ENCODE results near the gene INS.

The INS gene

GRCh38 chr11:2160736-2161259 is at the start of gene INS:
INS (minus strand) TSS chr11:2161209; CDS start chr11:2160971, 238 bp downstream.
- no peak for DNase-seq

- no peak for DNase-seq
Measured at GRCh38 chr11:2210366-2211112, 49.5 kb upstream of the INS start.

DNA sequence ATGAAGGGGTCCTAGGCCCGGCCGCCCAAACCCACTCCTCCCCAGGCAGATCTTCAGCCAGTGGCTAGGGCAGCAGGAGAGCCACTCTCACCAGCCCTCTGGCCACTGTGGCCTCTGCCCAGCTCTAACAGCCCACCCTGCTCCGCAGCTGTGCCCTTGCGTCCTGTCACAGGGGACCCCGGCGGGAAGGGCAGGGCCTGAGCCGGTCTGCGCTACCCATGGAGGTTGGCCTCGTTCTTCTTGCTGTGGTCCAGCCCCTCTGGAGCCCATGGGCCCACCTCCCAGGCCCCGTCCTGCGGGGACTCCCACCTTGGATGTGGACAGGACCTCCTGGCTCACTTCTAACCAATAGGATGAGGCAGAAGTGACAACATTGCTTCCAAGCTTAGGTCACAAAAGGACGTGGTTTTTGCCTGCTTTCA is 48.9 kb upstream of the INS start:
- no peak for DNase-seq

DNA sequence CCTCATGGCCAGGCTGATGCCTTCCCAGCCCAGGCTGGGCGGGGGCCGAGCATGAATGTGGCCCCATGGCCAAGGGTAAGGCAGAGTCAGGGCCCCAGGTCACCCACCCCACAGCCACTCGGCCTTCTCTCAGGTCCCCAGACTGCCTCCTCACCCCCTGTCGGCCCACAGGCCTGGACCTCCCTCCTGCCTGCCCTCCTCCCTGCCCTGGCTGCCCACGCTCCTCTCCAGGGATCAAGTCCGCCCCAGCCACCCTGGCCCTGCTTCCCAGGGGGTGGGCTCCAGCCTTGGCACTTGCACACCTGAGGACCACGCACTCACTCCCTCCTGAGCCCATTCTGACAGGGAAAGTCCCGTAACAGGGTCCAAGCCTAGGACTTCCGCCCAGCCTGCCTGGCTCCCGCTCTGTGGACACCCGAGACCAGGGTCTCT is 48.4 kb upstream of the INS start:
- no peak for DNase-seq

DNA sequence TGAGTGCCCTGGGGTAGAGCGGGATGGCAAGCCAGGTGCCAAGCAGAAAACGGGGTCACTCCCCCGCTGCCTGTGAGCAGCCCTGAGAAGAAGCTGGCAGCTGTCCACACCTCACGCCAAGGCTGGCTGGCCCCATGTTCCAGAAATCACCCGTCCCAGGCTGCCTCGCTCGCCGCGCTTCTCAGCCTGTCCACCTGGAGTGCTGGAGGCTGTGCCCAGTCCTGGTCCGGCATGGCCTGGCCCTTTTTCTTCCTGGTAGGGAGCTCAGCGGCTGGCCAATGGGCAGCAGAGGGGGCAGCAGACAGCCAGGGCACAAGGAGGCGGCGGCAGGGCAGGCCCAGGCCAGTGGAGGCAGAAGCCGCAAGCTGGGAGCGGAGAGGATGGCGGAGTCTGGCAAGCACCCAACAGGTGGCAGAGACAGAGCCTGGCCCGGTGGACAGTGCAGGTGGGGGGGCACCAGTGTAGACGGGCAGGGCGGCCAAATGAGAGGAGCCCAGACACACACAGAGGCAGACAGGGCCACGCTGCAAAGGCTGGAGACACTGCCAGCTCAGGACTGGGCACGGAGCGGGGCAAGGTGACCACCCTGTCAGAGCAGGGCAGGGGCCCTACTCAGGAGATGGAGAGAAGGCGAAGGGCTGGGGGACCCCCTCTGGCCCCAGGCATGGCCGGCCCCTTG is 47.8 kb upstream of the INS start:
- DNase-seq = no peak

- no peak for DNase-seq
Measured at GRCh38 chr11:2207773-2208621, 47.0 kb upstream of the INS start.

DNA sequence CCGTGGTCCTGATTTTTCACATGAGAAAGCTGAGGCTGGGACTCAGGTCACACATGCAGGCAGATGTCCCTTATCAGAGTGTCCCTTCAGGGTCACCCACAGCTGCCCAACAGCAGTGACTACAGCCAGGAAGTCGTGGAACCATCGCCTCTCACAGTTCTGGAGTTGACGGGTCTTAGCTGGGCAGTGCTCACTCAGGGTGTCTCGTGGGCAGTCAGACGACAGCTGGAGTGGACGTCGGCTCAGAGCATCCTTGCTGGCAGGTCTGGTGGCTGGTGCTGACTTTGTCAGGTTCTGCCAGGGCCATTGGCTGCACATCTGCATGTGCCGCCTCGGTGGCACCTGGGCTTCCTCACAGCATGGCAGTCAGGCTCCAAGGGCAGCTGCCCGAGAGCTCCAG is 46.2 kb upstream of the INS start:
- DNase-seq = no peak

DNA sequence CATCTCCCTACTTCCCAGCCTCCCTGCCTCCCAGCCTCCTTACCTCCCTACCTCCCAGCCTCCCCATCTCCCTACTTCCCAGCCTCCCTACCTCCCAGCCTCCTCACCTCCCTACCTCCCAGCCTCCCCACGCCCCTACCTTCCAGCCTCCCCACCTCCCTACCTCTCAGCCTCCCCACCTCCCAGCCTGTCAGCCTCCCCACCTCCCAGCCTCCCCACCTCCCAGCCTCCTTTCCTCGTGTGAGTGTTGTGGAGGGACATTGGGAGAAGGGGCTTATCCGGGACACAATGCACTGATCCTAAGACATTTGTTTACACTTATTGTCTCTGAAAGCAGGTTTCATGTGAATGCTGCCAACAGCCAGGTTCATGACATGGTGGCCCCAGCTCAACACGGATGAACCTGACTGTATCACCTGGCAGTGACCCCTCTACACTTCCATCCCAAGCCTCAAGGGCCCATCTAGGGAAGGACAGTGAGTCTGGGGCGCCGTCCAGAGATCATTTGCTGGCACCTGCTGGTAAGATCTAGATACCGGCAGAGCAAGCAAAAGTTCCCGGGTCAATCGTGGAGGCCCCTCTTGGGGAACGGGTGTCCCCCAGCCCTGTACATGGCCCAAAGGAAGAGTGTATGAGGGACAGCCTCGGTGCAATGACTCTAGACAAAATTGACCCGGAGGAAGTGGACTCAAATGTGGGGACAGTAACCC is 45.1 kb upstream of the INS start:
- DNase-seq = no peak

- DNase-seq = no peak
Measured at GRCh38 chr11:2205214-2205720, 44.3 kb upstream of the INS start.

GRCh38 chr11:2204361-2205213 is 43.6 kb upstream of the INS start:
- DNase-seq = no peak

DNA sequence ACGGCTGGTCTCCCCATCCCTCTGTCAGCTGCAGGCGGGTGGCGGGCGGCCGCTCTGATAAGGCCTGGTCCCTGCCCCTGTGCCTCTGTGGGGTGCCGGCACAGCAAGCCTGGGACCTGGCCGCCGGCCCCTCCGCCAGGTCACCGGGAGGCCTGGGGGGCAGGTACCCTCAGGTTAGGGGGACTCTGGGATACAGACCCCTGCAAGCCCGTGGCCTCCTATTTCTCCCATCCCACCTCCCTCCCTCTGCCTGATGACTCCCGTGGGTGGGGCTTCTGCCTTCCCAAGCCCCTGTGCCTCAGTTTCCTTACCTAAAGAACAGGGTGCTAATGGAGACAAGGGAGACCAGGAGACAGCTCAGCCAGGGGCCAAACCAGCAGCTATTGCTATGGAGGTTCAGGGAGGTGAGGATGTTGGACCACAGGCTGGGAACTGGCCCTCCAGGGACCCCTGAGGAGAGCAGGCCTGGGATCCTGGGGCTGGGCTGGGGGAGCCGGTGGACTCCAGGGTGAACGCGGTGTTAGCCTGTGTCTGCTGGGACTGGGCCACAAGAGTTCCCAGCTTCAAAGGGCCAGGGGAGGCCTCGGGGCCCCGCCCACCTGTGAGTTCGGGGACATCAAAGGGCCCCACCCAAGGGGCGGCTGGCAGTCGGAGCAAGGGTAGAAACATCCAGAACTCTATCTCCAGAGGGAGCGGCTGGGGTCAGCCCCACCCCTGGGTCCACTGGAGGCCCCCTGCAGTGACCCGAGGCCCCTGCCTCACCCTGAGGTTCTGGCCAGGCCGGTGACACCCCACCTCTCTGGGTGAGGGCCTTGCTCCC is 42.6 kb upstream of the INS start:
- DNase-seq = no peak

DNA sequence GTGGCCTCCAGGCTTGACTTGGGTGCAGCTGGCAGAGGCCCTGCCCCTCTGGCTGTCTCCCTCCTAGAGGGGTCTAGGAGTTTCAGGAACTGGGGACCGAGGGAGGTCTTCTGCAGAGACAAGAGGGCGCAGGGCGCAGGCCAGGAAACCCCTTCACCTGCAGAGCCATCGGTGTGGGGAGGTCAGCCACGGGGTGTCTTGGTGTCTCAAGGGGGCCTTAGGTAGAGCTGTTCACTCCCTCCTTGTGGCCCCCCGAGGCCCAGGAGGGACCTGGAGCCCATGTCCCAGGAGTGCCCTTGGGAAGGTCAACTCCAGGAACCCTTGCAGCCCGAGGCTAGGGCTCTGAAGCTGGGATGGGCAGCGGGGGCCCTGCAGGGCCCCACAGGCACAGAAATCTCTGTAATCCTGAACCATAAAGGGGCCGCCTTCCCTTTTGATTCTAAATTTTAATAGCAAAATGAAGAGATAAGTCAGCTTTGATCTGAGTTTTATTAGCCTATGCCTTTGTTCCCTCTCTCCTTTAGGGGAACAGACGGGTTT is 42.0 kb upstream of the INS start:
- DNase-seq = no peak

GRCh38 chr11:2202071-2202899 is 41.3 kb upstream of the INS start:
- DNase-seq = no peak

DNA sequence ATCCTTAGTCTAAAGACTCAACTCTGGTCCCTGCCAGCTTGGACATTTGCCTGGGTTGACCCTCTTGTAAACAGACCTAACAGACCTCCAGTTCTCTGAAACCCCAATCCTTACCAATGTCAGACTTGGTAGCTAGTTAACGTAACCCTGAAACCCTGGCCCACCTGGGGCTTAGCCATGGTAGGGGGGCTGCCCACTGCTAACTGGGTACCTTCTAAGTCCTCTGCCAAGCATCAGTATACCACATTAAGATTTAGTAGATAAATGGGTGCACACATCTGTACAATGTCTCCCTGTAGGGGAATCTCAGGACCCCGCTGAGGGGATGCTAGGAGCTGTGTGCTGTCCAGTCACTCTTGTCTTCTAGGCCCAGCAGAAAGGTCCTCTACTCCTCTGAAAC is 40.5 kb upstream of the INS start:
- DNase-seq = no peak

DNA sequence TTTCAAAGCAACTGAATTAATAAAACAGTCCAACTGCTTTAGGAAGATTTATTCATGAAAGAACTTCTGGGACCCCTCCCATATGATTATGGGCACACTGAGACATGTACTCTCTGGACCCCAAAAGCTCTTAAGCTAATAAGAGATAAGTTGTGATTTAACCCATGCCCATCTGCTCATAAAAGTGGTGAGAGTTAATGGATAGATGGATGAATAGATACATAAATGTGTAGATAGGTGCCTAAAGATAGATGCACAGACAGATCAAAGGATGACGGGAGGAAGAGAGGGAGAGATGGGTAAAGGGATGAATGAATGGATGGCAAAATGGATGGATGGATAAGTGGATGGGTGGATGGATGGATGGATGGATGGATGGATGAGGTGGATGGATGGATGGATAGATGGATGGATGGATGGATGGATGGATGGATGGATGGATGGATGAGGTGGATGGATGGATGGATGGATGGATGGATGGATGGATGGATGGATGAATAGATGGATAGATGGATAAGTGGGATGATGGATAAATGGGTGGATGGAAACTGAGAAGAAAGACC is 40.0 kb upstream of the INS start:
- no peak for DNase-seq

- DNase-seq = no peak
Measured at GRCh38 chr11:2200536-2200935, 39.5 kb upstream of the INS start.

DNA sequence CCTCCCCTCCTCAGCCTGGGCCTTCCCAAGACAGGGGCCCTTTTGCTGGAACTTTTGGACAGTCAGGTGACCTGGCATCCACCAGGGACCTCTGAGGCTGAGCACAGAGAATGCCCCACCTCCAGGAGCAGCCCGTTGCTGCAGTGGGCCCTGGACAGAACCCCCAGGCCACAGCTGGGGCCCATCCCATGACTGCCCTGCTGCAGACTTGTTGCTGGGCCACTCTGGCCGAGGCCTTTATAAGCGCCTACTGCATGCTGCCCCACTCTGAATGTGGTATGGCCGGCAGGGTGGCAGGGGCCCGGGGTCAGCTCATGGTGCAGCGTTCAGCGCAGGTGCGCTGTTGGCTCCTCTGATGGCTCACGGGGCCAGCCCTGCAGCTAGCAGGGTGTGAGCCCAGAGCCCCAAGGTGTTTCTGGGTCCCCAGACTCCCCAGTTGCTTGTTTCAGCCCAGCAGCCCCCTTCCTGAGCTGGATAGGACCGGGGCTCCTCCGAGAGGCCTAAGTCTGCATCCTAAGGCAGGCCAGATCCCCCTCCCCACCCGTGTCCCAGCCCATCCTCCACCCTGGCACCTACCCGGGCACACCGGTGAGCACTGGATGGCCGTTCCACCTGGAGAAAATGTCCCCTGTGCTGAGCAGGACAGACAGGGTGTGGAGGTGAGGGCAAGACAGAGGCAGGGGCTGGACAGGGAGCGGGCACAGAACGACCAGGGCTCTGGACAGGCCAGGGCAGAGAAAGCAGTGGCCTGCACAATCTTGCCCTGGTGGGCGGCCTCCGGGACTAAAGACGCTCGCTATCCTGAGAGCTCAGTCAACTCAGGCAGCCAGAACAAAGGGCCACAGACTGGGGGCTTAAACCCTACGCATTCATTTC is 38.7 kb upstream of the INS start:
- DNase-seq = no peak
